HG03439 (cell line): Measurements from ENCODE around the gene SLCO2A1.

Experiments used
- ATAC-seq: cut with Tn5 transposase; IDR thresholded peaks from one replicate; pipeline ENCODE4 v1.9.1; 2021; ENCODE audit warnings: mild to moderate bottlenecking, moderate library complexity; ENCODE audit not compliant: unreplicated experiment

Gene SLCO2A1

GRCh38 chr3:134061401-134061800 lies 31.7 kb upstream of the SLCO2A1 start:
- no peak for ATAC-seq

DNA sequence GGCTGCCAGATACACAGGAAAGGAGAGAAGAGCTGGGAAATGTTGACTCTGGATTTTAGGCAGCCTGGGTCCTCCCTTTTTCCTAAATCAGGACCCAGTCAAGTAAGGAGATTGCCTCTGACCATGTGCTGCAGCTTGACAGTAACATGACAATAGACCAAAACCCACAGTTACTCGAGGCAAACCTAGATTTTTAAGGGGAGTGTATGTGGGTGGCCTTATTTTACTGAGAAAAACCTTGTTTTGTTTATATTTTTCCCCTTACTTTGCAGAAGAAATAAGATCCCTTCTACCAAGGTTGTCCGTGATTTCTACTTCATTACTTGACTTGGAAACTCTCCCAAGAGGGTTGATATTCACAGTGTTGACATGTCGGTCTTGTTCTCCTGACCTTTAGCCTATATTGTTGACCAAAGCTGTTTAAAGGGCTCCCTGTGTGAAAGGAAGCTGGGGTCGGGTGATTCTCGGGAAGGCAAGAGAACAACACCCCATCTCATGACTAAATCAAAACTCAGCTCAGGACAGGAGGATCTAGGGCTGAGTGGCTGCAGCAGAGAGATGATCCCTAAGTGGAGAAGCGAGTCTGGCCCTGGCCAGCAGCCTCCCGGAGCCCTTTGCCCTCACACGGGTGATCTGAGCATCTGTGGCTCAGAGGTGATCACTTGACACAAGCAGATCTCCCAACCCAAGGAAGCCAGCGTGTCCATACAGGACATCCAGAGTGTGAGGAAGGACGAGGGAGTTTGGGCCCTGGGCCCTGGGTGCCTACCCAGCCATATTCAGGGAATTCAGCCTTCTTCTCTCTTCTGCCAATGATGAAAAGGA lies 31.0 kb upstream of the SLCO2A1 start:
- ATAC-seq: no peak

DNA sequence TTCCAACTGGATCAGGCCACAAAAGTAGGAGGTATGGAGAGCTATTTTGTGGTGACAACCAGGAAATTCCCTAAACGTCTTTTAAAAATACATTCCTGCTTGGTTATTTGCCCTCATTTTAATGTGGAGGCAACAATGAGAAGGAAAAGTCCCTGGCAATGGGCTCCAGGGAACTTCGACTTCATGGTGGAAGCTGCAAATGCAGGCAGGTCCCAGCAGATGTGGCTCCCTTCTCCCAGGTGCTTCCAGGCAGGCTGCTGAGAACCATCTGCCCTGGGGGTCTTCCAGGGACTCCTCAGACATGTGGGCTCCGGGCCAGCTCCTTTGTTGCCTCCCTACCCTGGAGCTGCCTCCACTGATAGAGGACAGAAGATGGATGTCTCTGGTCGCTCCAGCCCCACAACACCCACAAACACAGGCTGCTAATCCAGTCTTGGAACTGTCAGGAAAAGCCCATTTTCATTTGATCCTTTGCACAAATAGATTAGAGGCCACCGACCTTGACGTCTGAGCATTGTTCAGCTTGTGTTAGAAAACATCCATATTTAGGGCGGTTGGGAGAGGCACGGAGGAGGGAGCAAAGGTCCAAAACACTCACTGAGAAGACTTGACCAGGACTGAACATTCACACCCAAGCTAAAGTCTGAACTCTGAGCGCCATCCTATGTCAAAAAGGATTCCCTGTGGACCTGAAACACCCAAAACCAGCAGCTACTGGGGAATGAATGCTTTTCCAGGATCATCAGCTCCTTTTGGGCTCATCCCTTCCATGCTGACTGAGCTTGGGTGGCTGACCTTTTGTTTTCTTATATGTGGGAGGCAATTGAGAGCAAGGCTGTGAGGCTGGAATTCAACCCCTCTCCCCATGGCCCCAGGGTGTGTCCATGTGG lies 30.2 kb upstream of the SLCO2A1 start:
- ATAC-seq: no peak

GRCh38 chr3:134059035-134059601 lies 29.4 kb upstream of the SLCO2A1 start:
- ATAC-seq: no peak

GRCh38 chr3:134057654-134058110 lies 28.0 kb upstream of the SLCO2A1 start:
- no peak for ATAC-seq

- ATAC-seq: no peak
These were observed 27.4 kb upstream of the SLCO2A1 start for GRCh38 chr3:134057006-134057653.

GRCh38 chr3:134056464-134056891 lies 26.8 kb upstream of the SLCO2A1 start:
- no peak for ATAC-seq

- no peak for ATAC-seq
These were observed 25.9 kb upstream of the SLCO2A1 start for GRCh38 chr3:134055661-134056060.

DNA sequence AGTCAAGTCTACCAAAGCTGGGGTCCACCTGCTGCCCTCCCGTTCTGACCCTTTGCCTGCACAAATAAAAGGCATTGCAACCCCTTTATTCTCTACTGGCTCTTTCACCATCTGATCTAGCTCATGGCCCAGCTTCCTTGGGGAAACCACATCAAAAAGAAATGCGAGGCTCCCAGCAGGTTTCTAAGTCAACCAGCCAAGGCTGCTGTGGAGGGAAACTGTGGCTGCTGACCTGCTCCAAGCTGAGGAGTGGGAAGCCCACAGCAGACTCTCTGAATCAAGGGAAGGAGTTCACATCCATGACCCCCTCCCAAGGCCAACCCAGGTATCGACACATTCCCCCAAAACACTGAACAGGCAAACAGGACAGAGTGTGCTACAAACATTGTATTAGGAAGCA lies 25.2 kb upstream of the SLCO2A1 start:
- no peak for ATAC-seq

DNA sequence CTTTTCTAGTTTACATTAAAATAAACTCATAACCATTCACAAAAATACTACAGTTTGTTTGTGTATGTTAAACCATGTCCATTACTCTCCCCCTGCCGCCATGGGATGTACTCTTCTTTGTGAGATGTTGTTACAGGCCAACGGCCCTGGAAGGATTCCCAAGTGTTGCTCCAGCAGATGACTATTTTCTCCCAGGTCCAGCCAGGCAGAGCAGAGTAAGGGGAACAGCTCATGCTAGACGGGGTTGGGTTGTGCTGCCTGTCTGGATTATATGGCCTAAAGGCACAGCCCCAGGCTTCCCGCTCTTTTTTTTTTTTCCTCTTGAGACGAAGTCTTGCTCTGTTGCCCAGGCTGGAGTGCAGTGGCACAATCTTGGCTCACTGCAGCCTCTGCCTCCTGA lies 24.5 kb upstream of the SLCO2A1 start:
- no peak for ATAC-seq

- ATAC-seq: no peak
These were observed 22.6 kb upstream of the SLCO2A1 start for GRCh38 chr3:134052370-134052769.

DNA sequence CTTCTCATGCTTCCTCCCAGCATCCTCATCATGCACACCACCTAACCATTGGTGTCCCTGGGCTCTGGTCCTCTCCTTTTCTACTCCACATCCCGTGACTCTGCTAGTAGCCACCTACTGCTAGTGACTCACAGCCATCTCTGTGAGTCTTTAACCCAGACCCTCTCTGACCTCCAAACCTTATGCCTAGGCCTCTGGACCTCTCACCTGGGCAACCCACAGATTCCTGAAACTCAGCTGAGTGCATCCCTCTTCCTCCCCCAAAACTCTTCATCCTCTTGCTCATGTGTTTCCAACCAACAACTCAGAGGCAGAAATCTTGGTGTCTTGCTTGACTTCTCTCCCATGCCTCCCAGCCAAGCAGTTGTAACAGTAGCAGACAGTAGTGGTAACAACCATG lies 20.0 kb upstream of the SLCO2A1 start:
- ATAC-seq: no peak

DNA sequence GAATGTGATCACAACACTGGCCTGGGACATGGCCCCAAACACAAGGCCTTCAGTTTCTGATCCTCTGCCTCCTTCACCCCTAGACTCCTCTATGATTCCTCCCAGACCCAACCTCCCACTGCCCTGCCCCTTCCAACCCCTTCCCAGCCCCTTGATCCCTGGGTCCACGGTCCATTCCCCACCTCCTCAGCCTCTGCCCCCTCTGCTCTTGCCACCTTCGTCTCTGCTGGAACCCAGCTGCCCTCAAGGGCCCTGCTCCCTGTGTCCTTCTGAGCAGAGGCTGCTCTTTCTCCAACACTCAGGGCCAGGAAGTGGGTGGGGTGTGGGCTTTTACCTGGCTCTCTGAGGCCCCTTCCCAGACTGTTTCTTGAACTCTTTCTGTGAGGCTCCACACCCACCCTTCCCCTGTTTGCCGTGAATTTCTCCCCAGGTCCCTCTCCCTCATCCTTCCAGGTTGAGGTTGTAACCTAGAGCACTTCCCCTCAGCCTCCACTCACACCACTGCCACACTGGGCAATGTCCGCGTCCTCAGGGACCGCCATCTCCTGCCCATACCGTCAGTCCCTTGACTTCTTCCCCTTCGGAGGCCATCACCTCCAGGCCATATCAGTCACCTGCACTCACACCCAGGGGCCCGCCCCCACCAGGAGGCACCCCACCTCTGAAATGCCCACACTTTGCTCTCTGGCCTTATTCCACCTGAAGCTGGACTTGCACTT lies 18.7 kb upstream of the SLCO2A1 start:
- no peak for ATAC-seq

- no peak for ATAC-seq
These were observed 14.7 kb upstream of the SLCO2A1 start for GRCh38 chr3:134044459-134044858.

GRCh38 chr3:134040066-134040465 lies 10.3 kb upstream of the SLCO2A1 start:
- no peak for ATAC-seq

- no peak for ATAC-seq
These were observed 9.6 kb upstream of the SLCO2A1 start for GRCh38 chr3:134039161-134039862.

DNA sequence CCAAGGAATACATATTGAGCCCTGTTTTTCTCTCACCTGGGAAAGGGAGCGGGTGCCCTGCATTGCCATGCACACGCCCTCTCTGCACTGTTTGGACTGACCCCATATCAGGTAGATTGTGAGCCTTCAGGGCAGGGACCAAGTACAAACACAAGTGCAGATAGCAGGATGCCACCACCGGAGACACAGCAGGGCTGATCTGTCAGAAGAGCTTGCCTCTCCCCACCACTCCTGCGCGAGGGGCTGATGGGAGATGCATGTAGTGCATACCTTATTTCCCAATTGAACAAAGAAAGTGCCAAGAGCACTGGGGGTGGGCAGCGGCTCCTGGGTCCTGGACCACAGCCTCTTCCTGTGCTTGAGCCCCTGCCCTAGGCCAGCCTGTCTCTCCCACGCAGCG lies 9.0 kb upstream of the SLCO2A1 start:
- ATAC-seq: no peak

DNA sequence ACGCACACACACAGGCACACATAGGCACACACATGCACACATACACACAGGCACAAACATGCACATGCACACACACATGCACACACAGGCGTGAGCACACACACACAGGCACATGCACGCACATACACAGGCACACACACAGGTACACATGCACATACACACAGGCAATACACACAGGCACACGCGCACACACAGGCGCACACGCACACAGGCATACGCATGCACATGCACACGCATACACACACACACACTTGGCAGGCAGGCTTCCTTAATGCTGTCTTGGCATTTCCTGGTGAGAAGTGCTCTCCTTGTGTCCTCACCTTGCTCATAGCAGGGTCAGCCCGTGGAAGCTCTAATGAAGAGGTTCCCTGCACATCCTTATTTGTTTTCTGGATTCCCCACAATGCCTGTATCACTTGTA lies 8.4 kb upstream of the SLCO2A1 start:
- no peak for ATAC-seq

GRCh38 chr3:134037168-134037567 lies 7.4 kb upstream of the SLCO2A1 start:
- no peak for ATAC-seq

- no peak for ATAC-seq
These were observed 6.6 kb upstream of the SLCO2A1 start for GRCh38 chr3:134036291-134036690.
